Lower leg skin (tissue), 3 donors: Measurements from ENCODE around the gene HOXC10.

ENCODE experiments used
- CTCF ChIP-seq, 3 donors: fragments of 450-650 bp; IDR thresholded peaks; one replicate each; pipeline ENCODE4 v1.5.1; 2016; ENCODE audit warnings: antibody characterized with exemption in 3 of 3, mild to moderate bottlenecking in 3 of 3, moderate library complexity in 2 of 3
- POLR2A ChIP-seq, 2 donors: fragments of 450-650 bp; IDR thresholded peaks; one replicate each; pipeline ENCODE4 v1.6.1; 2016 to 2017; ENCODE audit warnings: antibody characterized with exemption in 2 of 2, mild to moderate bottlenecking in 1 of 2, moderate library complexity in 1 of 2

- no peak for TF ChIP-seq POLR2A (IDR thresholded peaks at IDR 0.05)
- no peak for TF ChIP-seq CTCF (IDR thresholded peaks at IDR 0.05)
Observed at GRCh38 chr12:53982648-53983567, 2.0 kb upstream of the HOXC10 start.
